HepG2 (cell line): ENCODE data around the gene PSMC3IP. TPM values are rescaled to one million over a fixed set of nuclear protein-coding genes. Genes with fewer than 3 reads are reported as not detected.

Experiments used
- HBP1 ChIP-seq: IDR thresholded peaks from 2 replicates; pipeline ENCODE4 v1.6.1; 2016; ENCODE audit warnings: low read depth, control low read depth
- KIAA2018 ChIP-seq: sonication (generic); formaldehyde crosslinking; IDR thresholded peaks from 2 replicates; pipeline ENCODE4 v1.5.0; 2020; ENCODE audit warnings: mild to moderate bottlenecking, missing genetic modification reagents, borderline replicate concordance
- MIXL1 ChIP-seq: IDR thresholded peaks from 2 replicates; pipeline ENCODE4 v1.6.1; 2016
- NBN ChIP-seq: fragments of 450-650 bp; conservative IDR thresholded peaks from 2 replicates; pipeline ENCODE4 v1.6.1; 2017
- SALL2 ChIP-seq: sonication (generic); formaldehyde crosslinking; IDR thresholded peaks from 2 replicates; pipeline ENCODE4 v1.8.1; 2023; ENCODE audit warnings: mild to moderate bottlenecking, missing genetic modification reagents, inconsistent platforms
- TFDP1 ChIP-seq: IDR thresholded peaks from 2 replicates; pipeline ENCODE4 v1.6.1; 2016; ENCODE audit warnings: missing compliant biosample characterization, missing genetic modification reagents, borderline replicate concordance
- TGIF2 ChIP-seq: IDR thresholded peaks from 2 replicates; pipeline ENCODE4 v1.6.1; 2016; ENCODE audit warnings: control low read depth, missing compliant biosample characterization
- U2AF2 ChIP-seq: fragments of 200-400 bp; formaldehyde crosslinking; IDR thresholded peaks from 2 replicates; pipeline ENCODE4 v1.6.1; 2017; ENCODE audit warnings: low read depth, mild to moderate bottlenecking, low read length
- ZNF446 ChIP-seq: sonication (generic); formaldehyde crosslinking; IDR thresholded peaks from 2 replicates; pipeline ENCODE4 v1.5.0; 2020; ENCODE audit warnings: mild to moderate bottlenecking, missing genetic modification reagents
- ZNF547 ChIP-seq: sonication (generic); formaldehyde crosslinking; IDR thresholded peaks from 2 replicates; pipeline ENCODE4 v1.5.1; 2020; ENCODE audit warnings: mild to moderate bottlenecking, missing genetic modification reagents
- ZSCAN21 ChIP-seq: sonication (generic); formaldehyde crosslinking; IDR thresholded peaks from 2 replicates; pipeline ENCODE4 v1.8.0; 2022; ENCODE audit warnings: mild to moderate bottlenecking, missing genetic modification reagents, moderate library complexity, borderline replicate concordance
- polyA plus RNA-seq, 8 experiments: library from polyadenylated mRNA; depleted of rRNA in 3 of 8; stranded (reverse) in 7 of 8; unstranded in 1 of 8; fragments of >200 nt; fragmentation: Illumina TruSeq in 4 of 8; extraction: Trizol in 4 of 8; gene quantifications; 2 replicates each; pipeline versions ENCODE4 v1.2.1 to v1.2.3, GENCODE V29; 2011 to 2016; ENCODE audit warnings: low read depth in 4 of 8, missing spikeins in 1 of 8, mixed read lengths in 1 of 8; ENCODE audit not compliant: insufficient read depth in 1 of 8
- total RNA-seq, 5 experiments: library from RNA; depleted of rRNA; stranded (reverse); fragments of >200 nt; fragmentation: Illumina TruSeq; extraction: Trizol; gene quantifications; 2 replicates each; pipeline ENCODE4 v1.2.3, GENCODE V29; 2016; ENCODE audit warnings: low read depth in 1 of 5
- TF ChIP-seq, protein P1 (sequence below), 2 experiments: fragments of 450-650 bp in 1 of 2; sonication (generic) in 1 of 2; formaldehyde crosslinking; IDR thresholded peaks; 2 replicates each; pipeline versions ENCODE4 v1.5.0 to v1.8.0; 2020 to 2022; ENCODE audit warnings: mild to moderate bottlenecking in 1 of 2, missing genetic modification reagents in 1 of 2
- TF ChIP-seq, protein P2 (sequence below): sonication (generic); formaldehyde crosslinking; IDR thresholded peaks from 2 replicates; pipeline ENCODE4 v1.8.0; 2022; ENCODE audit warnings: mild to moderate bottlenecking, missing genetic modification reagents, borderline replicate concordance
- TF ChIP-seq, protein P3 (sequence below): sonication (generic); formaldehyde crosslinking; IDR thresholded peaks from 2 replicates; pipeline ENCODE4 v1.4.0; 2020; ENCODE audit warnings: mild to moderate bottlenecking, missing genetic modification reagents

The PSMC3IP gene
- total and polyA plus RNA-seq, 2 of the 13 experiments (the other 11 are each of a cell fraction or from before 2014, with no cell fraction given), result 6.5 to 22.4 TPM

GRCh38 chr17:42554250-42555121 lies 23.0 kb downstream of the PSMC3IP start (continued):
- TF ChIP-seq TFDP1 (CRISPR knock-in tag) (peak; percentile 88; the same call in 1 of the 2 replicates), HBP1 (CRISPR knock-in tag) (peak; percentile 92), TGIF2 (CRISPR knock-in tag) (peak; percentile 88), KIAA2018 (CRISPR knock-in tag) (no peak; the same call in 1 of the 2 replicates), MIXL1 (CRISPR knock-in tag) (peak; percentile 76), ZNF446 (CRISPR knock-in tag) (peak; percentile 90; the same call in 1 of the 2 replicates), ZNF547 (CRISPR knock-in tag) (peak; percentile 35; the same call in 1 of the 2 replicates), ZSCAN21 (CRISPR knock-in tag) (peak; percentile 95), SALL2 (CRISPR knock-in tag) (peak; percentile 94), NBN (no peak), U2AF2 (no peak)
- TF ChIP-seq, protein P1, sequence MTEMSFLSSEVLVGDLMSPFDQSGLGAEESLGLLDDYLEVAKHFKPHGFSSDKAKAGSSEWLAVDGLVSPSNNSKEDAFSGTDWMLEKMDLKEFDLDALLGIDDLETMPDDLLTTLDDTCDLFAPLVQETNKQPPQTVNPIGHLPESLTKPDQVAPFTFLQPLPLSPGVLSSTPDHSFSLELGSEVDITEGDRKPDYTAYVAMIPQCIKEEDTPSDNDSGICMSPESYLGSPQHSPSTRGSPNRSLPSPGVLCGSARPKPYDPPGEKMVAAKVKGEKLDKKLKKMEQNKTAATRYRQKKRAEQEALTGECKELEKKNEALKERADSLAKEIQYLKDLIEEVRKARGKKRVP (CRISPR knock-in tag; IDR thresholded peaks at IDR 0.05), result peak in 1 of 2 experiments; percentile 66; a peak in 1 of 4 replicates
- TF ChIP-seq, protein P2, sequence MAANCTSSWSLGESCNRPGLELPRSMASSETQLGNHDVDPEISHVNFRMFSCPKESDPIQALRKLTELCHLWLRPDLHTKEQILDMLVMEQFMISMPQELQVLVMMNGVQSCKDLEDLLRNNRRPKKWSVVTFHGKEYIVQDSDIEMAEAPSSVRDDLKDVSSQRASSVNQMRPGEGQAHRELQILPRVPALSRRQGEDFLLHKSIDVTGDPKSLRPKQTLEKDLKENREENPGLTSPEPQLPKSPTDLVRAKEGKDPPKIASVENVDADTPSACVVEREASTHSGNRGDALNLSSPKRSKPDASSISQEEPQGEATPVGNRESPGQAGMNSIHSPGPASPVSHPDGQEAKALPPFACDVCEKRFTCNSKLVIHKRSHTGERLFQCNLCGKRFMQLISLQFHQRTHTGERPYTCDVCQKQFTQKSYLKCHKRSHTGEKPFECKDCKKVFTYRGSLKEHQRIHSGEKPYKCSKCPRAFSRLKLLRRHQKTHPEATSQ (CRISPR knock-in tag), result no peak; the same call in 1 of the 2 replicates
- TF ChIP-seq, protein P3, sequence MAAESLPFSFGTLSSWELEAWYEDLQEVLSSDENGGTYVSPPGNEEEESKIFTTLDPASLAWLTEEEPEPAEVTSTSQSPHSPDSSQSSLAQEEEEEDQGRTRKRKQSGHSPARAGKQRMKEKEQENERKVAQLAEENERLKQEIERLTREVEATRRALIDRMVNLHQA (CRISPR knock-in tag), result no peak; the same call in 1 of the 2 replicates
